Skeletal muscle satellite cell (primary cell): Measurements from ENCODE around the gene VIM.
"Not testable (repeated sequence)": the region's sequence is repeated elsewhere in the genome, so short reads cannot be mapped to it uniquely, and the experiment has no call there.

Experiments
- H3K27me3 ChIP-seq: 2 replicates; pipeline ENCODE4 v1.7.0; 2013; ENCODE audit warnings: low read length; ENCODE audit not compliant: control insufficient read depth, insufficient read depth
- H3K36me3 ChIP-seq: 2 replicates; pipeline ENCODE4 v1.7.0; 2013; ENCODE audit warnings: mild to moderate bottlenecking, control low read depth, low read length; ENCODE audit not compliant: insufficient read depth
- H3K4me1 ChIP-seq: 2 replicates; pipeline ENCODE4 v1.7.0; 2013; ENCODE audit warnings: low read length; ENCODE audit not compliant: control insufficient read depth, insufficient read depth
- H3K4me2 ChIP-seq: 2 replicates; pipeline ENCODE4 v1.7.0; 2013; ENCODE audit warnings: mild to moderate bottlenecking, low read length
- H3K4me3 ChIP-seq: 2 replicates; pipeline ENCODE4 v1.7.0; 2013; ENCODE audit warnings: low read length
- H3K9ac ChIP-seq: 2 replicates; pipeline ENCODE4 v1.7.0; 2013; ENCODE audit warnings: mild to moderate bottlenecking, low read depth, low read length, moderate library complexity
- H3K9me3 ChIP-seq: replicated peaks from 2 replicates; pipeline ENCODE4 v1.7.0; 2013; ENCODE audit warnings: mild to moderate bottlenecking, control low read depth, low read length

VIM gene

DNA sequence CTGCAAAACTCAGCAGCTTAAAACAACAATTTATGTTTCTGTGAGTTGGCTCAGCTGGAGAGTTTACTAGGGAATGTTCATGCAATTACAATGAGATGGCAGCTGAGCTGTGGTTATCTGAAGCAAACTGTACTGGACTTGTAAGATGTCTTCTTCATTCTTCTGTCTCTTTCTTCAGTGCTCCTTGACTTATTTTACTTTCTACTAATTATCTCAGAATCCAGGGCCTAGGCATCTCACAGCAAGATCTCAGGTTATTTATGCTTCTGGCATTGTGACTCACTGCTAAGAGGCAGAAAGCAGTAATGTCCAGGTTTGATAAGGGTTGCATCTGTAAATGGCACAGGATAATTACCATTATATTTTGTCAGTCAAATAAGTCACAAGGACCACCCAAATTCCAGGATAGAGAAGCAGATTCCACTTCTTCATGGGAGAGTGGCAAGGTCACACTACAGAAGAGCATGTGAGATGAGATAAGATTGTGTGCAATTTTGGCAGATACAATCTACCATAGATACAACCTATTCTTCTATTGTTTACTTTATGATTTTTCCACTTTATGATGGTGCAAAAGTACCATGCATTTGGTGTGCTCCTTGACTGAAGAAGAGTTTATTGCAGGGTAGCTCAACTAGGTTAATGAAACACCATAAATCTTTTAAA lies 16.8 kb downstream of the VIM start:
- no peaks in the 10 kb centered on the region for H3K9me3 ChIP-seq
- H3K4me1 ChIP-seq, result no peaks in the 10 kb centered on the region
- H3K4me3 ChIP-seq, result no peak overlapping the region
- no peak overlapping the region for H3K9ac ChIP-seq
- no peaks in the 10 kb centered on the region for H3K27me3 ChIP-seq
- no peaks in the 10 kb centered on the region for H3K36me3 ChIP-seq
- no peak overlapping the region for H3K4me2 ChIP-seq

DNA sequence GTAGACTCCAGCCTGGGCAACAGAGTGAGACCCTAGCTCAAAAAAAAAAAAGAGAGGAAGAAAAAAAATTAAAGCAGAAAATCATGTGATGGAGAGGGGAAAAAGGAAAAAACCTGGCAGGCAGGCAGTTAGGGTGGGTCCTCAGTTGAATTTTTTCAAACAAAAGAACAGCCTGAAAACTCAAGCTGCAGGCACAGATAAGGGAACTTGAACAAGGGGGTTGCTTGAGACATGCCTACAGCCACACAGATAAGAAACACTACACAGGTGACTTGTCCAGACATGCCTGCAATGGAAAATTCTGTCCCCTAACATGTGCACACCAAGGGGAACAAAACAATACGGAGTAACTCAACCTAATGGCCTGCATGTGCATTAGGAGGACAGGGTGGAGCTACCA lies 19.2 kb downstream of the VIM start:
- Histone ChIP-seq H3K9ac (no peak overlapping the region), H3K4me2 (no peak overlapping the region), H3K27me3 (no peaks in the 10 kb centered on the region), H3K4me3 (no peak overlapping the region), H3K9me3 (no peaks in the 10 kb centered on the region), H3K36me3 (no peaks in the 10 kb centered on the region), H3K4me1 (no peaks in the 10 kb centered on the region)

DNA sequence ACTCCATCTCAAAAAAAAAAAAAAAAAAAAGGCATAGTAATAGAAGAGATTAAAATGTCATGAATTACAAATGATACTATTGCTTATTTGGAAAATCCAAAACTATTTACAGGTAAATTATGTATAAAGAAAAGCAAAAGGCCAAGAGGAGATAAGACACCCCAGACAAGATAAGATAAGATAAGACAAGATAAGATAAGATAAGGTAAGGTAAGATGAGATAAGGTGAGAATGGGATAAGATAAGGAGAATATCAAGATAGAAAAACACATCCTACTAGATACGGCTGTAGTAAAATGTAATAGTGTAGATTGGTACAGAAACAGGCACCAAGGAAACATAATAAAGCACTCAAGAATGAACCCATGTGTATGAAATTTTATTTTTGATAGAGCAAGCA lies 20.9 kb downstream of the VIM start:
- no peaks in the 10 kb centered on the region for H3K27me3 ChIP-seq
- no peak overlapping the region for H3K4me3 ChIP-seq

DNA sequence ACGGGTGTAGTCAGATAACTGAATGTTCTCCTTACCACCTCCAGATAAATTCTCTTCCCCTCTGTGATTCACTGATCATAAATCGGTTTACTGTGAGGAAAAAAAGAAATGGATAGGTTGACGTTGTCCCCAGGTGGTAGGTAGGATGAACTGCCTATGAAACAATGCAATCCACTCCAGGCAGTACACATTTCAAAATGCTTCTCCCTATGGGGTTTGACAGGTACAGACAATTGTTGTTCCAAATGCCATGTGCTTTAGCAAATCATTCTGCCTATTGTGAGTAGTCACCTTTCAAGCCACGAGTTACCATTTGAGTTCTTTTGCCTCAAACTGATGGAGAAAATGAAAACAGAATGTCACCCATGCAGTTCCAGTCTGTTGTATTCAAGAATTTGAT lies 21.8 kb downstream of the VIM start:
- Histone ChIP-seq H3K4me2 (no peak overlapping the region), H3K4me3 (no peak overlapping the region), H3K4me1 (no peaks in the 10 kb centered on the region), H3K27me3 (no peaks in the 10 kb centered on the region), H3K36me3 (no peaks in the 10 kb centered on the region), H3K9ac (no peak overlapping the region), H3K9me3 (no peaks in the 10 kb centered on the region)

More for the DNA sequence above, 20.9 kb downstream of the VIM start:
- no peaks in the 10 kb centered on the region for H3K36me3 ChIP-seq
- no peaks in the 10 kb centered on the region for H3K4me1 ChIP-seq
- no peak overlapping the region for H3K9ac ChIP-seq
- H3K4me2 ChIP-seq, result no peak overlapping the region
- H3K9me3 ChIP-seq, result no peaks in the 10 kb centered on the region

DNA sequence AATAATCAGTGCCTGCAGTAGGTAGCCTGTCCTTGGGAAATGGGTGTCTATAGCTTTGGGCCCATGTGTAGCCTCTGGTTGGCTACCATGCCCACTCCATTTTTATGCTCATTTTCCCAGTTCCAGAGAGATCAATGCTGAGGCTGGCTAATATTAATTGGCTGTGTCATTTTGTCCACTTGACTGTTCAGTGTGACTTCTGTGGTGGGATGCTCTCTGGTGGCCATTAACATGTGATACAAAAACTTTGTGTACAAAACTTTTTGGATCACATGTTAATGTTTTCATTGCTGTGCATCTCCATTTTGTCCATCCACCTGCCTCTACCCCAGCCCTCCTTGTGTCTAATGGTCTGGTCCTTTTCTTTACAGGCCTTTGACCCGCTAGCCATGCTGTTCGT lies 22.7 kb downstream of the VIM start:
- Histone ChIP-seq H3K4me3 (no peak overlapping the region), H3K27me3 (no peaks in the 10 kb centered on the region), H3K4me2 (no peak overlapping the region), H3K9me3 (no peaks in the 10 kb centered on the region), H3K4me1 (no peaks in the 10 kb centered on the region), H3K36me3 (no peaks in the 10 kb centered on the region), H3K9ac (no peak overlapping the region)

DNA sequence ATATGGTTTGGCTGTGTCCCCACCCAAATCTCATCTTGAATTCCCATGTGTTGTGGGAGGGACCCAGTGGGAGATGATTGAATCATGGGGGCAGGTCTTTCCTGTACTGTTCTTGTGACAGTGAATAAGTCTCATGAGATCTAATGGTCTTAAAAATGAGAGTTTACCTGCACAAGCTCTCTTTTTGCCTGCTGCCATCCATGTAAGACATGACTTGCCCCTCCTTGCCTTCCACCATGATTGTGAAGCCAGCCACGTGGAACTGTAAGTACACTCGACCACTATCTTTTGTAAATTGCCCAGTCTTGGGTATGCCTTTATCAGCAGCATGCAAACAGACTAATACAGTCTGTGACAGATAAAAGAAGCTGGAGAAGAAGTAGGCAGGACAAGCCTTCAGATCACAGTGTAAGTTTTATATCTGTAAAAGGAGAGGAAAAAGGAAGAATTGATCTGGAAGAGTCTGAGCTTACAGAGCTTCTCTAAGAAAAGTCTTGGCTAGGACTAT lies 26.6 kb downstream of the VIM start:
- not testable (repeated sequence) for H3K9ac ChIP-seq, H3K27me3 ChIP-seq, H3K4me3 ChIP-seq, H3K9me3 ChIP-seq, H3K4me2 ChIP-seq, H3K4me1 ChIP-seq, H3K36me3 ChIP-seq

DNA sequence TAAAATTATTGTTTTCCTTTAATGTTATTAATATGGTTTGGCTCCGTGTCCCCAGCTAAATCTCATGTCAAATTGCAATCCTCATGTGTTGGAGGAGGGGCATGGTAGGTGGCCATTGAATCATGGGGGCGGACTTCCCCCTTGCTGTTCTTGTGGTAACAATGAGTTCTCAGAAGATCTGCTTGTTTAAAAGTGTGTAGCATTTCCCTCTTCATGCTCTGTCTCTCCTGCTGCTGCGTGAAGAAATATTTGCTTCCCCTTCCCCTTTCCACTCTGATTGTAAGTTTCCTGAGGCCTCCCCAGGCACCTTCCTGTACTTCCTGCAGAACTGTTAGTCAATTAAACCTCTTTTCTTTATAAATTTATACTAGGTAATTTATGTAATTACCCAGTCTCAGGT lies 27.5 kb downstream of the VIM start:
- Histone ChIP-seq H3K36me3 (no peaks in the 10 kb centered on the region), H3K4me1 (peaks cover 8% of the 10 kb centered on the region), H3K4me3 (no peak overlapping the region), H3K4me2 (no peak overlapping the region), H3K27me3 (no peaks in the 10 kb centered on the region), H3K9ac (no peak overlapping the region), H3K9me3 (no peaks in the 10 kb centered on the region)

DNA sequence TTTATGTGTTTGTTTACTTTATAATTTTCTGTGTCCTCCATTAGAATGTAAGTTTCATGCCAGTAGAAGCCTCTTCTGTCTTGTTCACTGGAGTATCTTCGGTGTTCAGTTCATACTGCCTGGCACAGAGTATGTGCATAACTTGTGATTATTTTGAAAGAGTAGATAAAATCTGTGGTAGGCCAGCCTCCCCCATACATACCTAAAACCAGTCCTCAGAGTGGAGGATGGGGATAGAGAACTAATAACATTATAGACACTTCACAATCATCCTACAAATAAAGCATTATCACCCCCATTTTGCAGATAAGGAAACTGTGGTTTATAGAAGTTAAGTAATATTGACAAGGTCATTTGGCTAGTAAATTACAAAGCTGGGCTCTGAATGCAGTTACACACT lies 28.0 kb downstream of the VIM start:
- no peaks in the 10 kb centered on the region for H3K27me3 ChIP-seq
- H3K4me1 ChIP-seq, result peaks cover 8% of the 10 kb centered on the region
- H3K4me2 ChIP-seq, result no peak overlapping the region
- H3K36me3 ChIP-seq, result no peaks in the 10 kb centered on the region
- H3K9me3 ChIP-seq, result no peaks in the 10 kb centered on the region
- no peak overlapping the region for H3K4me3 ChIP-seq
- no peak overlapping the region for H3K9ac ChIP-seq

DNA sequence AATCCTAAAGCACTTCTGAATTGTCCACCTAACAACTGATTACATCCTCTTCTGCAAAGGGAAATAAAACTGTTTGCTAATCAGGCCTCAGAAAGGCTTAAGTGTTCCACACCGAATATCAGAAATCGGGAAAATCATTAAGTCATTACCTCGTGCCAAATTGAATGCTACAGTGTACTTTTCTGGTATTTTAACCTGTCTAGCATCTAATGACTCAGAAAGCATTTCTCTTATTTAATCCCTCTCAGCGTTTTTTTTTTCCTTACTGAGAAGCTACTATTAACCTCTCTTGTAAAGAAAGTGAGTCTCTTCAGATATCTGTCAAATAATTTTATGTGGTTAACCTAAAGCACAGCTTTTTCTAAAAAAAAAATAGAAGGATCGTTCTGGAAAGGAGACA lies 28.6 kb downstream of the VIM start:
- peaks cover under 1% of the 10 kb centered on the region for H3K9me3 ChIP-seq
- peaks cover 8% of the 10 kb centered on the region for H3K4me1 ChIP-seq
- no peak overlapping the region for H3K4me3 ChIP-seq
- H3K27me3 ChIP-seq, result no peaks in the 10 kb centered on the region
- H3K36me3 ChIP-seq, result no peaks in the 10 kb centered on the region
- H3K9ac ChIP-seq, result peak overlapping the region; percentile 80
- no peak overlapping the region for H3K4me2 ChIP-seq

DNA sequence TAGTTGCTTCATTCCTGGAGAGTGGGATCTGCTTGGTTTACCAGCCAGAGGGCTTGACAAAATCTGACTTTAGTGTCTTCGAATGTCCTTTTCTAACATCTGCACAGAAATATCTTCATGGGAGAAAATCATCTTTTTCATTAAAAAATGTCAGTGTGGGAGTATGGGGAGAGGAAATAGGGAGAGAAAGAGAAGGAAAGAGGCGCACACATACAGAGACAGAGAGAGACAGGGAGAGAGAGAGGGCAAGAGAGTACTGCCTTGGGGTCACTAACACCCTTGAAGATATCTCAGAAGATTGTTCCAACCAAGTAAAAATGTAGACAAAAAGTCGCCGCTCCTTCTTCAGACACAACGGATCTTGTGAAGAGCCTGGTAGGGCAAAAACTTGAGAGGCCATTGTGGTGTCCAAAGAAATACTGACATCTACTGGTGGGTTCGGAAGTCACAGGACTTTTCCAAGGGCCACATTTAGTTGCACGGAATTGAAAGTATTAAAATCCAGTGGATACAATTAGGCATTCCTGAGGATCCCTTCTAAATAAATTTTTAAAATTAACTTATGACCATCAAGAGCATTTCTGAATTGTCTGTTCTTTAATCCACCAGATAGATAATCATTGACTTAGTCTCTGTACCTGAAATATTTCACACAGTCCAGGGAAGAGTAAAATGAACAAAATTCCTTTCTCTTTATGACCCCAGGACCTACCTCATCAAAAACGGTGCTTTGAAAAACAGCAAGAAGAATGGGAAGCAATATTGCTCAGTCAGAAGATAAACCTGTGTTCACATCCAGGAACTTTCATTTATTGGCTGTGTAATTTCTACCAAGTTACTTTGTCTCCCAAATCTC lies 29.7 kb downstream of the VIM start:
- Histone ChIP-seq H3K27me3 (no peaks in the 10 kb centered on the region), H3K4me2 (peak overlapping the region; percentile 82), H3K4me3 (peak overlapping the region; percentile 65), H3K4me1 (peaks cover 8% of the 10 kb centered on the region), H3K9ac (peak overlapping the region; percentile 80), H3K36me3 (no peaks in the 10 kb centered on the region), H3K9me3 (peaks cover 9% of the 10 kb centered on the region)

DNA sequence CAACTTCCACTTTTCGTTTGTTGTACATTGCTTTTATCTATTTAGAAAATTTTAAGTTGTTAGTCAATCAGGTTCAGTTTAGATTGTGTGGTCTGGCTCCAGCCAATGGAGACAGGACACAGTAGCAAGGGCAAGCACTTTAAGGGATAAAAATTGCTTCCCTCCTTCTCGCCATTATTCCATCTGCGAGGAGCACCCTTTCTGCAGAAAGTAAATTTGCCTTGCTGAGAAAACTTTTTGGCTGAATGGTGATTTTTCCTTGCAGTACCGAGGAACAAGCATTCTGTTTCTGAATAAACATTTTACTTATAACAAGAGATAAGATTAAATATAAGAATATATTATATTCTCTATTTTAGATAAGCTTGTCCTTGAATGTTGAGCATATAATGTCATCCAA lies 34.5 kb downstream of the VIM start:
- Histone ChIP-seq H3K9me3 (peaks cover 18% of the 10 kb centered on the region), H3K4me2 (no peak overlapping the region), H3K9ac (no peak overlapping the region), H3K36me3 (no peaks in the 10 kb centered on the region), H3K4me3 (no peak overlapping the region), H3K4me1 (peaks cover under 1% of the 10 kb centered on the region), H3K27me3 (no peaks in the 10 kb centered on the region)

DNA sequence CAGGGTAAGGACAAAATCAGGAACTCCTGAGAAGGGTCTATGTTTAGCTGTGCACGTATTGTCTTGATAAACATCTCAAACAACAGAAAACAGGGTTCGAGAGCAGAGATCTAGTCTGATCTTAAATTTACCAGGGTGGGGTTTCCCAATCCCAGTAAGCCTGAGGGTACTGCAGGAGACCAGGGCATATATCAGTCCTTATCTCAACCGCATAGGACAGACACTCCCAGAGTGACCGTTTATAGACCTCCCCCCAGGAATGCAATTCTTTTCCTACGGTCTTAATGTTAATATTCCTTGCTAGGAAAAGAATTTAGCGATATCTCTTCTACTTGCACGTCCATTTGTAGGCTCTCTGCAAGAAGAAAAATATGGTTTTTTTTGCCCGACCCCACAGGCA lies 35.5 kb downstream of the VIM start:
- Histone ChIP-seq H3K9ac (no peak overlapping the region), H3K9me3 (peaks cover 18% of the 10 kb centered on the region), H3K27me3 (peaks cover 5% of the 10 kb centered on the region), H3K4me1 (no peaks in the 10 kb centered on the region), H3K4me3 (no peak overlapping the region), H3K36me3 (no peaks in the 10 kb centered on the region), H3K4me2 (no peak overlapping the region)
